ENCODE measurements around the gene MEX3D. TPM values are rescaled to one million over a fixed set of nuclear protein-coding genes. Genes with fewer than 3 reads are reported as not detected.

MEX3D gene
- total RNA-seq, 1 donor from 2014 or later, result 11.4 TPM

DNA sequence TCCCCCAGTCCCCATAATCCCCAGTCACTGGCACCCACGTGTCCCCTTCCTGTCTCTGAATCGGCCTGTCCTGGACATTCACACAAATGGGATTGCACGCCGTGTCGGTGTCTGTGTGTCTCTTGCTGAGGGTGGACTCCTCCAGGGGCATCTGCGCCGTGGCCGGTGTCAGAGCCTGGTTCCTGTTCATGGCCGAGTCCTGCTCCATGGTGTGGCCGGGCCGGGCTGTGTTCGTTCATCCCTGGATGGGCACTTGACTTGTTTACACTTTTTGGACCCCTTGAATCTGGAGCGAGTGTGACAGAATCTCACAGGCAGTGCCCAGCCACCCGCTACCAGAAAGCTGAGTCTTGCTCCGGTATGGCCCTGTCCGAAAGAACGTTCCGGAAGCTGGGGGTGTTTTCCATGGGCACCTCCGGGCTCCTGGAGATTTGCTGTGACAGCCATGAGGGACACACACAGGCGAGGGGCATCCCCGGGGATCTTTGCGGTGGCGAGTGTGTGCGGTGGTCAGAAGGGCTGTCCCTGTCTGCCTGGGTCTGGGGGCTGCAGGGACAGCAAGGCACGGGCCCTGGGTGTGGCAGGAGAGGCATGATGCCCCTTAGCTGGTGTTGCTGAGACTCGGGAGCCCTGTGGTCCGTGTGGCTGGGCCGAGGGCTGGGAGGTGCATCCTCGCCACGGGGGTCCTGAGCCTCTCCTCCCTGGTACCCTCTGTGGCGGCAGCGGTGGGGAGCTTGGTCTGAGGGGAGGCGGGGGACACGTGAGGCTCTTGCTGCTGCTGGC lies 6.4 kb upstream of the MEX3D start:
- no peak for ATAC-seq
- DNase-seq (ENCODE audit: low spot score), result no peak

DNA sequence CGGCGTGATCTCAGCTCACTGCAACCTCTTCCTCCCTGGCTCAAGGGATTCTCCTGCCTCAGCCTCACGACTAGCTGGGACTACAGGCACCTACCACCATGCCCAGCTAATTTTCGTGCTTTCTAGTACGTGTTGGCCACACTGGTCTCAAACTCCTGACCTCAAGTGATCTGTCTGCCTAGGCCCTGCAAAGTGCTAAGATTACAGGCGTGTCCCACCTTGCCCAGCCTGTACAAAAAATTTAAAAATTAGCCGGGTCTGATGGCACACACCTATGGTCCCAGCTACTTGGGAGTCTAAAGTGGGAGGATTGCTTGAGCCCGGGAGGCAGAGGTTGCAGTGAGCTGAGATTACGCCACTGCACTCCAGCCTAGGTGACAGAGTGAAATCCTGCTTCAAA lies 4.7 kb upstream of the MEX3D start:
- ATAC-seq (no peak), DNase-seq (ENCODE audit: low spot score) (no peak)

DNA sequence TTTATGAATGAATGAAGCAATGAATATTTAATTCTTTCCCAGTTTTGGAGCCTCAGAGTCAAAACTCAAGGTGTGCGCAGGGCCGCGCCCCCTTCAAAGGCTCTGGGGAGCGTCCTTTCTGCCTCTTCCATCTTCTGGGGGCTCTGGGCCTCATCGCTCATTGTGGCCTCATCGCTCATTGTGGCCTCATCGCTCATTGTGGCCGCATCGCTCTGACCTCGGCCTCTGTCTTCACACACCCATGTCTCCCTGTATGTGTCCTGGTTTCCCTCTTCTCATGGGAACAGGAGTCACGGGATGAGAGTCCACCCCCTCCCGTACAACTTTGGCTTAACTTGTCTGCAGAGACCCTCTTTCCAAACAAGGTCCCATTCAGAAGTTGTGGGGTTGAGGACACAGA lies 3.2 kb upstream of the MEX3D start:
- no peak for ATAC-seq
- no peak for DNase-seq (ENCODE audit: low spot score)

DNA sequence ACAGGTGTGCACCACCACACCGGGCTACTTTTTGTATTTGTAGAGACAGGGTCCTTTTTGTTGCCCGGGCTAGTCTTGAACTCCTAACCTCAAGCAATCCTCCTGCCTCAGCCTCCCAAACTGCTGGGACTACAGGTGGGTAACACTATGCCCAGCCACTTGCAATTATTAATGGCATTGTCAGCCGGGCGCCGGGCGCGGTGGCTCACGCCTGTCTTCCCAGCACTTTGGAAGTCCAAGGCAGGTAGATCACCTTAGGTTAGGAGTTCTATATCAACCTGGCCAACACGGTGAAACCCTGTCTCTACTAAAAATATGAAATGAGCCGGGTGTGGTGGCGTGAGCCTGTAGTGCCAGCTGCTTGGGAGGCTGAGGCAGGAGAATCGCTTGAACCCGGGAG lies 2.7 kb upstream of the MEX3D start:
- ATAC-seq (no peak), DNase-seq (ENCODE audit: low spot score) (no peak)

DNA sequence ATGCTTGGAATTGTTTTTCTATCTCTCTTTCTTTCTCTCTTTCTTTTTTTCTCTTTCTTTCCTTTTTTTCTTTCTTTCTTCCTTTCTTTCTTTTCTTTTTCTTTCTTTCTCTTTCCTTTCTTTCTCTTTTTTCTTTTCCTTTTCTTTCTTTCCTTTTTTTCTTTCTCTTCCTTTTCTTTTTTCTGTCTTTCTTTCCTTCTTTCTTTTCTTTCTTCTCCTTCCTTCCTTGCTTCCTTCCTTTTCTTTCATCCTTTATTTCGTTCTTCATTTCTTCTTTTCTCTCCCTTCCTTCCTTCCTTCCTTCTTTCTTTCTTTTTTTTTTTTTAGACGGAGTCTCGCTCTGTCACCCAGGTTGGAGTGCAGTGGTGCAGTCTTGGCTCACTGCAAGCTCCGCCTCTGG lies 1.9 kb upstream of the MEX3D start:
- ATAC-seq, result no peak
- DNase-seq (ENCODE audit: low spot score), result no peak

DNA sequence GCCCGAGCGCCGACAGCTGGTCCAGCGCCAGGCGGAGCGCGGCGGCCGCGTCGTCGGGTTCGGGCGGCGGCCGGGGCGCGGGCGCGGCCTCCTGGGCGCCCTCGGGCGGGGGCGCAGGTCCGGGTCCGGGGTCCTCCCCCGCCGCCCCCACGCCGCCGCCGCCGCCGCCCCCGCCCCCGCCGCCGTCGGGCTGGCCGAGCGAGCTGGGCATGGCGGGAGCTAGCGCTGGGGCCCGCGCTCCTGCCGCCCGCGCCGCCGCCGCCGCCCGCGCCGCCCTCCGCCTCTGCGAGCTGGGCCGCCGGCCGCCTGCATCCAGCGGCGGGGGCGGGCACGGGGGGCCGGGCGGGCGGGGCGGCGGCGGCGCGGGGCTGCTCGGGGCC lies 287 bp downstream of the MEX3D start:
- ATAC-seq, result no peak
- DNase-seq (ENCODE audit: low spot score), result no peak

DNA sequence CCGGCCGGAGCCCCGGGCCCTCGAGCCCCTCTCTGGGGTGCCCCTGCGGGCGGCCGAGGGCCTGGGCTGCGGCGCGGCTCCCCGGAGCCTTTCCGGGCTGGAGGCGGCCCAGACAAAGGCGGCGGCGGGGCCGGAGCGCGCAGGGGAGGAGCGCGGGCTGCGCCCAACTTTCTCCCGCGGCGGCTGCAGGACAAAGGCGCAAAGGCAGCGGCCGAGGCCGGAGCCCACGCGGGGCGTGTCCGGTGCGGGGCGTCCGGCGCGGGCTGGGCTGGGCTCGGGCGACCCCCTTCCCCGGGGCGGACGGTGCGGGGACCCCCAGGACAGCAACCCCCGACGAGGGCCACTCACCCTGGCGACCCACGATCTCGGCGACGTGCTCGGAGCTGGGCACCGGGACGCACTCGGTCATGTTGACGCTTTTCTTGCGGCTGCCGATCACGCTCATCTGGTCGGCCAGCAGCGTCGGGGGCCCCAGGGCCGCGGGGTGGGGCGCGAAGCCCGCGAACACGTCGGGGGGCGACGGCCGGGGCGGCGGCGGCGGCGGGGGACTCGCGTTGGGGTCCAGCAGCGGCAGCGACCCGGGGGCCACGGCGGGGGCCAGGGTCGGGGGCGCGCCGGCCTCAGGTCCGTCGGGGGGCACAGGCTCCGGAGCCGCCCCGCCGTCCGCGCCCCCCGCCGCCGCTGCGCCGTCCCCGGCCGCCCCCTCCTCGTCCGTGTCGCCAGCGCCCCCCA lies 843 bp downstream of the MEX3D start:
- DNase-seq (ENCODE audit: low spot score) (no peak), ATAC-seq (peak; percentile 54)

DNA sequence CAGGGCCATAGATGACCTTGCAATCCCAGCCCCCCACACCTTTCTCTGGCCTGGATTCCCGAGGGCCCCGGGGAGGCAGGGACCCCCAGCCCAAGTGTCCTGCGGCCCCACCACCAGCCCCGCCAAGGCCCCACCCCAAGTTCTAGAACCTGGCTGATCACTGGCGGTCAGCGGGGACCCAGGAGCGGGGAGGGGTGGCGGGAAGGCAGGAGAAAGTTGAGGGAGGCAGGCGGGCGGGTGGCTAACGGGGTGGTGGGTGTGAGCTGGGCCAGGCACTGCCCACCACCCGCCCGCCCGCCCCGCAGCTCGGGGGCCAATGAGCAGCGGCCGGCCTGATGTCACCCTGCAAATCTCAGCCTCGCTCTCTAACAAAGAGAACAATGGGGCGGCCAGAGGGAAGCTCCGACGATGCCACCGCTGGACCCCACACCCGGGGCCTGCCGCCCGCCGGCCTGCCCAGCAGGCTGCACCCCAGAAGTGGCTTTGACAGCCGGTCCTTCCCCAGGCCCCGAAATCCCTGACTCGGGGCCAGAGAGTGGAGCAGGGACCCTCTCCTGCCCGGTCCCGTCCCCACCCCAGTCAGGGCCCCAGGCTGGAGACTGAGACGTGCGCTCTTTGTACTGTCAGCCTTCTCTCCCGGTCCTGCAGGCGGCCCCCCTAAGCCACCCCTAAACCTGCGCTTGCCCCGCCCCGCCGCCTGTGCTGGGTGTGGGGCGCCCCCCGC lies 1.6 kb downstream of the MEX3D start:
- ATAC-seq (peak; percentile 7), DNase-seq (ENCODE audit: low spot score) (no peak)

DNA sequence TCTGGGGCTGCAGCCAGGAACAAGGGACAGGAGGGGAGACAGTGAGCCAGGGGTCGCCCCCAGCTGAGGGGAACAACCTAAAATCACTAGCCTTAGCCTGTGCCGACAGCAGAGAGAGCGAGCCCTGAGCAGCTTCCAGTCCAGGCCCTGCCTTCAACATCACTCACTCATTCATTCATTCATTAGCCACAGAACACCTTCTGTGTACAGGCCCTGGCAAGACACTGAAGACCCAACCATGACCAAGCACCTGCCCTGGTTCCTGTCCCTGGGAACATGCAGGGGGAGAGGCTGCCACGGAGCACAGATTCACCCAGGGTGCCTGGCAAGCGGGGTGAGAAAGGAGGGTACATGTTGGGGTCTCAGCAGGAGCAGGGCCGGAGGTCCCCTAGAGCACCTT lies 4.9 kb downstream of the MEX3D start:
- no peak for ATAC-seq
- no peak for DNase-seq (ENCODE audit: low spot score)

DNA sequence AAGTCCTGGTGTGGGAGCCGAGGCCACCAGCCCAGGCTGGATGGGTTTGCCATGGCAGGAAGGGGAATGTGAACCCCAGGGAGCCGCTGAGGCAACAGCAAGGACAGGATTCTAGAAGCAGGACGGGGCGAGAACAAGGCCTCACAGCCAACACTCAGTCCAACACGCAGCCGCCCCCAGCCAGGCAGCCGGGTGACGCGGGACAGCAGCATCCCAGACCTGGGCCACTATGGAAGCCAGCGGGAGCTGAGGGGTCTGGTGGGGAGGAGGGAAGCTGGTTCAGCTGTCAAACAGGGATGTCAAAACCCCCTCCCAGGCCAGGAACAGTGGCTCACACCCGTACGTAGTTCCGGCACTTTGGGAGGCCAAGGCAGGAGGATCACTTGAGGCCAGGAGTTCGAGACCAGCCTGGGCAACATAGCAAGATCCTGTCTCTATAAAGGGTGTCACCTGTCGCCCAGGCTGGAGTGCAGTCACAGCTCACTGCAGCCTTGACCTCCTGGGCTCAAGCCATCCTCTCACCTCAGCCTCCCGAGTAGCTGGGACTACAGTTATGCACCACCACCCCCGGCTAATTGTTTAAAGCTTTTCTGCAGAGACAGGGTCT lies 6.8 kb downstream of the MEX3D start:
- DNase-seq (ENCODE audit: low spot score) (no peak), ATAC-seq (no peak)

DNA sequence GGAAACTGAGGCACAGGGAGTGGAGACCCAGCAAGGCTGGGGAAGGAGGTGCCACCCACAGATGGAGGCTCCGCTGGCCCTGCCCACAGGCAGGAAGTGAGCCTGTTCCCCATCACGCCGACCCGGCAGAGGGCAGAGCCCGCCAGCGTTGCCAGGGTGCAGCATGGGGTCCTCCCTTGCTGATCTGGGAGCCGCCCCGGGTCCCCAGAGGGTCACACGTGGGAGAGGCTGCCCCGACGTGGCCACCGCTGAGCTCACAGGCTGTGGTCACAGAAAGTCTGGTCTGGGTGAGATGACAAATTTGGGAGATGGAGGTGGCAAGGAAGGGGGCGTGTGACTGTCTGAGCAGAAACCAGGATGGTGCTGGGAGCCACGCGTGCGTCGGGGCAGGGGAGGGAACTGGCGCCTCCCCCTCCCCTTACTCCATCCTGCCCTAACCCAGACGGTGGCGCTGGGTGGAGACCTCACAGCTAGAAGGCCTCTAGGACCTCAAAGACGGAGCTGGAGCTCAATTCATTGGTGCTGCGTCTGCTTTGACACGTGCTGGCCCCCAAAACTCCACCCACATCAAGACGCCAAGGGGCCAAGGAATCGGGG lies 7.7 kb downstream of the MEX3D start:
- ATAC-seq (no peak), DNase-seq (ENCODE audit: low spot score) (no peak)

DNA sequence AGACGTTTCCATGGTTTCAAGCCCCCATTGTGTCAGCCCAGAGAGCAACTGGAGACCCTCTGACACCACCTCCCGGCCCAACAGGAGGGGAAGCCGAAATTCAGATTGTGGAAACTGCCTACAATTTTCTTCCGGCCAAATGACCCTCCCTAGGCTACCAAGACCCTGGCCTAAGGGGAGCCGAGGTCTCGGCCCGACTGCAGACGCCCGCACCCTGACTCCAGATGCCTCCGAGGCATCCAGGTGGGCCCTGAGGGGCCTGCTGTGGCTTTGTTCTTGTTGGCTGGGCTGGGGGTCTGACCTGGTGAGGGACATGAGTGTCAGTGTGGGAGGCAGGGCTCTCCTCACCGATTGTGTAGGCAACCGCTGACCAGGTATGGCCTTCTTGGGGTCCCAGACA lies 9.6 kb downstream of the MEX3D start:
- DNase-seq (ENCODE audit: low spot score) (no peak), ATAC-seq (no peak)

DNA sequence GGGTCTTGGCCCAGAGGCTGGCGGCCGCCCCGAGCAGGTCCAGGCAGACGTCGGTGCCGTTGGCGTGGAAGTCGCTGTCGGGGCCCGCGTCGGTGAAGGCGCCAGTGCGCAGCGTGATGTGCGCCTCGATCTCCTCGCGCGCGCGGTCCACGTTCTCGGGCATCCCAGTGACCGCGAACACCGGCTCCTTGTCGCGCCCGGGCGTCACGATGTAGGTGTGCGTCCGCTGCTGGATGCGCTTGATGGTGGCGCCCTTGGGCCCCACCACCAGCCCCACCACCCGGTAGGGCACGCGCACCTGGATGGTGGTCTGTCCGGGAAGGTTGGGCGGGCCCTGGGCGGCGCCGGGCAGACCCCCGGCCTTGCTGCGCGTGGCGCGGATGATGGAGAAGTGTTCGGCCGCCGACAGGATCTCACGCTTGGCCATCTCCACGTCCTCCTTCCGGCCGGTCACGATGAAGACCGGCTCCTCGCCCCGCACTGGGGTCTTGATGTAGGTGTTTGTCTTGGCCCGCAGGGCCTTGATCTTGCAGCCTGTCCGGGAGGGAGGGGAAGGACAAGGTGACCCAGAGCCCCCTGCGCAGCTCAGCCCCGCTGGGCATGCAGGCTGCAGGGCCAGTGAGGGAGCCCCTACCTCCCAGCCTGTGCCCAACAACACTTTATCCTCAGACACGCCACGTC lies 11.6 kb downstream of the MEX3D start:
- ATAC-seq (no peak), DNase-seq (ENCODE audit: low spot score) (no peak)

DNA sequence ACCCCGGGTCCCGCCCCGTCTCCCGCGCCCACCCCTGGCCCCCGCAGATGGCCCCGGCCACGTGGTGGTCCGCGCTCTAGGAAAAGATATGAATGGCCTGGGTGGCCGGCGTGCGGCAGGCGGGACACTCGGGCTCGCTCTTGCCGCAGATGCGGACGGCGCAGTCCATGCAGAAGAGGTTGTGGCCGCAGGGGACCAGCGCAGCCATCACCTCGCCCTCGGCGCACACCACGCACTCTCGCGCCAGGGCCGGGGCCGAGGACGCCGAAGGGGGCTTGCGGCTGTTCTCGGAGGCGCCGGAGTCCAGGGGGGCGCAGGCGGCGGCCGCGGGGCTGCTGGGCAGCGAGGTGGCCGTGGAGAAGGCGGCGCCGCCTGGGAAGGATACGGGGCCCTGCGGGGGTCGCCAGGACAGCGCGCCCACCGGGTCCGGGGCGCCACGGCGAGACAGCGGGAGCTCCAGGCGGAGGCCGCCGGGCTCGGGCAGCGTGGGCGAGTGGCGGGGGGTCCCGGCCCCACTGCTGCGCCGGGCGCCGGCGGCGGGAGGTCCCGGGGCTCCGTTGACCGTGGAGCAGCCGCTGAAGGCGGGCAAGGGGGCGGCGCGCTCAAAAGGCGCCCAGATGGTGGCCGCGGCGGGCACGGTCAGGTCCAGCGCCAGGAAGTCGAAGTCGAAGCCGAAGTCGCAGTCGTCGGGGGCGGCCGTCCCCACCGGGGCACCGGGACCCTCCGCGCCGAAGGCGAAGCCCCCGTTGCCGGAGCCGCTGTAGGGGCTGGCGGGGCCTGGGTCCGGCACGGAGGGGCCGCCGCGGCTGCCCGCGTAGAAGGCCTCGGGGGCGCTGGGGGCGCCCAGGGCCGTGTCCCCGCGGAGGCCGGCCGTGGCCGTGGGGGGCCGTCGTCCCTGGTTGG lies 12.4 kb downstream of the MEX3D start:
- DNase-seq (ENCODE audit: low spot score) (no peak), ATAC-seq (no peak)

DNA sequence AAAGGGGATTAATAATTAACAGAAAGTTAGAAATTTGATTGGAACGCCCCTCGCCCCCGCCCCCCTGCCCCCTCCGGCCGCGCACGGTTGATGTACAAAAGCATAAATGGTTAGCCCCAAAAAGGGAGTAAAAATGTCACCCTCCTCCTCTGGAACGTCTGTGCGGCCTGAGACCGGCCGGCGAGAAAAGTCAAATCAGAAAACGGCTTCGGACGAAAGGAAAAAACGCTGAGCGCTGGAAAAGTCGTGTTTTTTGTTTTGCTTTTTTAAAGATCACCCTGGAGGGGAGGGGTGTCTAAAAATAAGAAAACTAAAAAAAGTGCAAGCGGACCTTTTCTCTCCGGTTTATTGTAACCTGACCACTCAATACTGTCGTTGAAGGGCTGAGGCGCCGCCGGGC lies 13.2 kb downstream of the MEX3D start:
- no peak for DNase-seq (ENCODE audit: low spot score)
- ATAC-seq, result no peak

DNA sequence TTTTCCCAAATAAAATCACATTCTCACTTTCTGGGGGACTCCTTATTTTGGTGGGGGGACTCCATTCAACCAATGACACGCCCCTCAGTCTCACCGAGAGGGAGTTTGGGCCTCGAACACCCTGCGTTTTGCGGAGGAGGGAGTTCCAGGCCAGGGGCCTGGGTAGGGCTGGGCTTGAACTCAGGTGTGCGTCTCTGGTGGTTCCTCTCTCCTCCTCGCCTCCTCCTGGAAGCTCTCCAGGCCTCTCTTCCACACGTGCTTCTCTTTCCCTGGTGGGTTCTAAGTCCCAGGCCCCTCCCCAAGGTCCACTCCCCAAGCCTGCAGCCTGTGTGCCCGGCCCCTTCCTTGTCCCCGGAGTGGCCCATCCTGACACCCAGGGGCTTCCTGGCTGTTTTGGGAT lies 14.7 kb downstream of the MEX3D start:
- DNase-seq (ENCODE audit: low spot score) (no peak), ATAC-seq (no peak)

DNA sequence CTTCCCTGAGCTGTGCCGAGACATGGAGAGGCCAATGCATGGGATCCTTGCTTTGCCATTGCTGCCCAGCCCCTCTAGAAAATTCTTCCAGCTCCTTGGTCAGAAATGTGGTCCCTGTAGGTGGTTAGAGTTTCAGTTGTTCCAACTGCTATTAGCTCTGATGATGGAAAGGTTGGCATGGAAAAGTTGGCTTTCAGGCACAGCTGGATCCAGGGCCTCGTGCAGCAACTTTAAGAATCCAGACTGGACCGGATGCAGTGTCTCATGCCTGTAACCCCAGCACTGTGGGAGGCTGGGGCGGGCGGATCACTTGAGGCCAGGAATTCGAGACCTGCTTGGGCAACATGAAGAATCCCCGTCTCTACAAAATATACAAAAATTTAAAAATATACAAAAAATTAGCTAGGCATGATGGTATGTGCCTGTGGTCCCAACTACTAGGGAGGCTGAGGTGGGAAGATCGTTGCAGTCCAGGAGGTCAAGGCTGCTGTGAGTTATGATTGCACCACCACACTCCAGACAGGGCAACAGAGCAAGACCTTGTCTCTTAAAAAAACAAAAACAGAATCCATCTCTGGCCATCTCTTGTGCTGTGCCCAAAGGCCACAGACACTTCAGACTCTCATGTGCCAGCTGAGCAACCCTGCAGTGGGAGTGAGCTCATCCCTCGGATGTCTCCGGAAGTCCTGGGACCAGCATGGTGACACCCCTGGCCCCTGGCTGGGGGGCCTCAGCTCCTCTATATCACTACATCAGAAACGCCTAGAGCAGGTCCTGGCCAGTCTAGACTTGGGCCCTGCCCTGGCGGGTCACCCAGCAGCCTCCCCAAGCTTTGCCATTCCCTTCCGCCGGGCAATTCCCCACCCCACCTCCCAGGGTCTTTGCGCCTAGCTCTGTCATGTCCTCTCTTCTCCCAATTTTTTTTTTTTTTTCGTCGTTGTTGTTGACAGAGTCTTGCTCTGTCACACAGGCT lies 16.8 kb downstream of the MEX3D start:
- ATAC-seq (no peak), DNase-seq (ENCODE audit: low spot score) (no peak)

DNA sequence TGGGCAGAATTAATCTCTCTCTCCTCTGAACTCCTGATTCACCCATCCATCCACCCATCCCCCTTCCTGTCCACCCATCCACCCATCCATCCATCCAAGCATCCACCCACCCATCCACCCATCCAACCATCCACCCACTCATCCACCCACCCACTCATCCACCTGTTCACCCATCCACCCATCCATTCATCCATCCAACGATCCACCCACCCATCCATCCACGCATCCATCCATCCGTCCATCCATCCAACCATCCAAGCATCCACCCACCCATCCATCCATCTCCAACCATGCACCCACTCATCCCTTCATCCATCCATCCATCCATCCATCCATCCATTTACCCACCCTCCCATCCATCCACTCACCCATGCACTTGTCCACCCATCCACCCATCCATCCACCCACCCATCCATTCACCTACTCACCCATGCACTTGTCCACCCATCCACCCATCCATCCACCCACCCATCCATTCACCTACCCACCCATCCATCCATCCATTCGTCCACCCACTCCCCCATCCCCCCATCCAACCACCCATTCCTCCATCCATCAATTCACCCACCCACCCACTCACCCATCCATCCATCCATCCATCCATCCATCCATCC lies 18.7 kb downstream of the MEX3D start:
- ATAC-seq (no peak), DNase-seq (ENCODE audit: low spot score) (no peak)

Data from left lobe of liver (tissue), 2 donors.